Fibroblast of mammary gland (primary cell): ENCODE results near the gene NTM.
A peak's percentile ranks its signal among the peaks of the same experiment; 100 is the strongest.

ENCODE experiments used
- DNase-seq: peaks from one replicate; pipeline ENCODE4 v3.0.0-alpha.2; 2010; ENCODE audit warnings: low read depth
- H3K4me3 ChIP-seq: 2 replicates; pipeline ENCODE4 v1.5.1; 2011; ENCODE audit warnings: low read depth, mild to moderate bottlenecking, low read length, moderate library complexity; ENCODE audit not compliant: control insufficient read depth
- TF ChIP-seq, protein P1 (sequence below): conservative IDR thresholded peaks from 2 replicates; pipeline ENCODE4 v1.5.1; 2011; ENCODE audit warnings: low read depth, low read length, inconsistent platforms; ENCODE audit not compliant: control insufficient read depth, insufficient read depth

NTM gene

DNA sequence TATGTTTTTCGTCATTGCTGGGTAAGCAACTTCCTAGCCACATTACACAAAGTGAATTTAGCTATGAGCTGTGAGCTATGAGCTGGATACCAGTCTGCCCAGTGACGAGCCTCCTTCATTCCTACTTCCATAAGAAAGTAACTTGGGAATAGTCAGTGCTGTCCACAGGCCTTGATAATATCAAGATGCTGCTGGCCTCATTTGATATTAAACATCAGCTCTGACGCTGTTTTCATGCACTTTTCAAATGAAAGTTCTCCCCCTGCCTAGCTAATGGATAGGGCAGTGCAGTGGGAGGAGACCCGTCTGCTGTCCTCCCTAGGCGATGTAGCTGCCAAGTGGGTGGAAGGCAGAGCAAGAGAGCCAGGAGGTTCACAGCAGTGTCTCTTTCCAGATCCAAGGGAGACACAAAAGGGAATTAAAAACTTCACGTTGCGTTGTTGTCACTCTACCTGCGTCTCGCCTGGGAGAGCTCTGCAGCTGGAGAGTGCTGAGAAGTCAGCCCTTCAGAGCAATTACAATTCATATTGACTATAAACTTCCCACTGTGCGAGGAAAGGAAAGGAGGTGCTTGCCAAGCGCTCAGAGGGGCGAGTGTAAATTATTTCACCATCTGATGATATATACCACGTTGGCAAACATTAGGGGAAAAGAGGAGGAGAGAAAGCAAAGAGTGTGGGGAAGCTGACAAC, 861.4 kb downstream of the NTM start:
- no peak for DNase-seq
- H3K4me3 ChIP-seq = no peak overlapping the region

DNA sequence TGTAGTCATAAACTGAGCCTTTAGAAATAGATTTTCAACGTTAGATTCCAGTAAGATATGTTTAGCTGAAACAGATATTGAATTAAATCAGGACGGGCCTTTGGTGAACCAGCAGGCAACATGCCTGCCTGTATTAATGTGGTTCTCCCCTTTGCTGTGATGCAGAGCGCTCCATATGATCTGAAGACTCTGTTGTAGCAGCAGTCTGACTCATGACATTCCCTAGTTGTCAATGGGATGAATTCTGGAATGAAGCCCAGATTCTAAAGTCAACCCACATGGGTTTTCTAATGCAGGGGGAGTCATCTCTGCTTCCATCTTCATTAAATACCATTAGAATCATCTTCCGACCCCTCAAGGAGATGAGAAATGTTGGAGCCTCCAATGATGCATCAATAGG, 864.5 kb downstream of the NTM start:
- no peak overlapping the region for H3K4me3 ChIP-seq
- TF ChIP-seq, protein P1, sequence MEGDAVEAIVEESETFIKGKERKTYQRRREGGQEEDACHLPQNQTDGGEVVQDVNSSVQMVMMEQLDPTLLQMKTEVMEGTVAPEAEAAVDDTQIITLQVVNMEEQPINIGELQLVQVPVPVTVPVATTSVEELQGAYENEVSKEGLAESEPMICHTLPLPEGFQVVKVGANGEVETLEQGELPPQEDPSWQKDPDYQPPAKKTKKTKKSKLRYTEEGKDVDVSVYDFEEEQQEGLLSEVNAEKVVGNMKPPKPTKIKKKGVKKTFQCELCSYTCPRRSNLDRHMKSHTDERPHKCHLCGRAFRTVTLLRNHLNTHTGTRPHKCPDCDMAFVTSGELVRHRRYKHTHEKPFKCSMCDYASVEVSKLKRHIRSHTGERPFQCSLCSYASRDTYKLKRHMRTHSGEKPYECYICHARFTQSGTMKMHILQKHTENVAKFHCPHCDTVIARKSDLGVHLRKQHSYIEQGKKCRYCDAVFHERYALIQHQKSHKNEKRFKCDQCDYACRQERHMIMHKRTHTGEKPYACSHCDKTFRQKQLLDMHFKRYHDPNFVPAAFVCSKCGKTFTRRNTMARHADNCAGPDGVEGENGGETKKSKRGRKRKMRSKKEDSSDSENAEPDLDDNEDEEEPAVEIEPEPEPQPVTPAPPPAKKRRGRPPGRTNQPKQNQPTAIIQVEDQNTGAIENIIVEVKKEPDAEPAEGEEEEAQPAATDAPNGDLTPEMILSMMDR = no peak
- peak; percentile 44 for DNase-seq

More for the DNA sequence above, 861.4 kb downstream of the NTM start:
- TF ChIP-seq, protein P1 = no peak

DNA sequence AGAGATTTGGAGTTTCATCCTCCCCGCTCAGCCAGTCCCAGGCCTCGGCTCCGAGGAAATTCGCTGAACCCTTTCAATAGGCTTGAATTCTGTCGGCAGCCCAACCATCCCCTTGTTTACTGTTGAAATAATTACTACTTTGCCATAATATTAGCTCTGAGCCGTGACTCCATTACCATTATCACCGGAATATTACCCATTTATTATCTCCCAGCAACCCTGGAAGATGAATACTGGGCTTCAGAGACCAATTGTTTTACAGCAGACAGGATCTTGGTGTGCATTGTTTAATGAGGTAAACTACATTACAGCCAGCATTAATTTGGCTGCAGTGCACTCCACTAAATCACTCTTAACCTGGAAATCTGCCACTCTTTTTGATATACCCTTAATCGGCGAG, 867.4 kb downstream of the NTM start:
- no peak overlapping the region for H3K4me3 ChIP-seq
- TF ChIP-seq, protein P1 = no peak
- no peak for DNase-seq

DNA sequence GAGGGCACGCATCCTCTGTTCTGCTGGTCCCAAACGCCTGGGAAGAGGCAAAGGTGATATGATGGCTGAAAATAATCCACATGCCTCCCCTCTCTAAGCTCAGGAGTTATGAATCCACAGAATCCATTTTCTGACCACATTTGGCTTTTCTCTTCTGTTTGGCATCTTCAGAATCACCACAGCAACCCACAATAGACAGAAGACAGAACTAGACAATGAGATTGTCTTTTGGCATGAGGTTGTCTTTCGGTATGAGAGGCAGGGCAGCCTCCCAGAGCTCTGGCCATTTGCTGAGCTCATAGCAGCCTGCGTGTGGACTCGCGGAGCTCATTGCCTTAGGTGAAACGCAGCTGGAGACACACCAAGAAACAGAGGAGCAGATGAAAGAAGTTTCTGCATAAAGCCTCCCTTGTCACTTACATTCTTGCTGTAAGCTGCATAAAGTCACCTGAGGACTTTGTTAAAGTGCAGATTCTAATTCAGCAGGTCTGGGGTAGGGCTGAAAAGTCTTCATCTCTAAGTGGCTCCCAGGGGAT, 868.0 kb downstream of the NTM start:
- H3K4me3 ChIP-seq = no peak overlapping the region
- TF ChIP-seq, protein P1 = no peak
- no peak for DNase-seq

DNA sequence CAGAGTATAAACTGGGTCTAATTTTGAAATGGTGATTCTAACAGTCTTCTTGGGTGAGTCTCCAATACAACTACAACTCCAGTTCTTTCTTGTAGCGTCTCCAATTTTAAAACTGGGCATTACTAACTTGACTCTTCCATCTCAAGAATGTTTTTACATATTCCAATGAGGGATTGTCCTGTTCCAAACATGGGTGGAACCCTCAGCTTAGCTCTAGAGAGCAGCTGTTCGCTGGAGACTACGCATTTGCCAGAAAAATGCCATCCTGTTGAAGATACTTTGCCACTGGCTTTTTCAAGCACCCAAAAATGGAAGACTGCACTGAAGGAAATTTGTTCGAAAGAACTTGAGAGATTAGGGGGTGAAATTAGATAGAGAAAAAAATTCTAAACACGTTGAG, 870.0 kb downstream of the NTM start:
- TF ChIP-seq, protein P1 = no peak
- no peak overlapping the region for H3K4me3 ChIP-seq
- no peak for DNase-seq

DNA sequence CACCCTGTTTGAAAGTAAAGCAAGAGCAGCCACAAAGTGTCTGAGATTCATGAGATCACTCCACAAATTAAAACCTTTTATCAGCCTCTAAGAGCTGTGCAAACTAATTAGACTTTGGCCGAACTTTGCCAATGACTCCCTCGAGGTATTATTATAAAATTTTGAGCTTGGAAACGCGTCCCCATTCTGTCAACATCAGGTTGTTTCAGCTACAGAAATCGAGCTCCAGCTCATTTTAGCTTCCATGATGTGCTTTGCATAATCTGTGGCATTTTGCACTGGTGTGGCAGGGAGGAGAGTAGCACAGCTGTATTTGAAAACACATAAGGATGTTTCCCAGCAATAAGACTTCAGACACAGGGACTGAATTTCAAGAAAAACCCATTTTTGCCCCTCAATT, 872.2 kb downstream of the NTM start:
- DNase-seq = no peak
- no peak overlapping the region for H3K4me3 ChIP-seq
- TF ChIP-seq, protein P1 = no peak
